GM23338 (cell line): Measurements from ENCODE around the gene UBTD1.

ENCODE experiments used
- EZH2 ChIP-seq: fragments of 200-600 bp; sonication (generic); IDR thresholded peaks from one replicate; pipeline ENCODE4 v1.8.0; 2017; ENCODE audit warnings: antibody characterized with exemption, mild to moderate bottlenecking, low read depth; ENCODE audit not compliant: unreplicated experiment
- EZH2phosphoT487 ChIP-seq: fragments of 200-600 bp; sonication (generic); IDR thresholded peaks from one replicate; pipeline ENCODE4 v1.8.1; 2018; ENCODE audit warnings: antibody characterized with exemption; ENCODE audit not compliant: unreplicated experiment
- TF ChIP-seq, protein P1 (sequence below), 2 experiments: fragments of 200-600 bp in 1 of 2; sonication (generic) in 1 of 2; conservative IDR thresholded peaks; 2 replicates each; pipeline versions ENCODE4 v1.5.1 to v1.6.1; 2016 to 2017; ENCODE audit warnings: antibody characterized with exemption in 2 of 2, low read depth in 2 of 2, mild to moderate bottlenecking in 2 of 2, moderate library complexity in 1 of 2

DNA sequence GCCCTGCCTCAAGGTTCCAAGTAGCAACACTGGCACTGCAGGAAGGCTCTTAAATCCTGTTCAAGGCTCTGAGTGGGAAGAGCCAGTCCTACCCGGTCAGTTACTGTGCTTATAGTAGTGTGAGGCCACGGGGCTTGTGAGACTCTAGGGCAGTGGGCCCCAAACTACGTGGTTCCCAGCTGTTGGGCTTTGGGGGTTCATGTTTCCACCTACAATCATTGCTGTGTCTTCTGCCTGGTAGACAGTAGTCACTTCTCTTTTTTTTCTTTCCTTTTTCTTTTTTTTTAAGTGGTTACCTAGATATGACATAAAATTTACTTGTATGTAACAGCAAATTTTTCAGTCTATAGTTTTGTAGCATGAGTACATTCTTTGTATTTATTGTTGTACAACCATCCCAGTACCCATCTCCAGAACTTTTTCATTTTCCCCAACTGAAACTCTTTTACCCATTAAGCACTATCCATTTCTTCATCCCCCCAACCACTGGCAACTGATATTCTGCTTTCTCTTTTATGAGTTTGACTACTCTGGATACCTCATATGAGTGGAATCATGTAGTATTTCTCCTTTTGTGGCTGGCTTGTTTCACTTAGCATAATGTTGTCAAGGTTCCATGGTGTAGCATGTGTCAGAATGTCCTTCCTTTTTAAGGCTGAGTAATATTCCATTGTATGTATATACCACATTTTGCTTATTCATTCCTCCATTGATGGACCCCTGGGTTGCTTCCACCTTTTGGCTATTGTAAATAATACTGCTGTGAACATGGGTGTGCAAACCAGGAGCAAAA is 7.7 kb downstream of the UBTD1 start:
- TF ChIP-seq EZH2 (no peak), EZH2phosphoT487 (no peak)
- TF ChIP-seq, protein P1, sequence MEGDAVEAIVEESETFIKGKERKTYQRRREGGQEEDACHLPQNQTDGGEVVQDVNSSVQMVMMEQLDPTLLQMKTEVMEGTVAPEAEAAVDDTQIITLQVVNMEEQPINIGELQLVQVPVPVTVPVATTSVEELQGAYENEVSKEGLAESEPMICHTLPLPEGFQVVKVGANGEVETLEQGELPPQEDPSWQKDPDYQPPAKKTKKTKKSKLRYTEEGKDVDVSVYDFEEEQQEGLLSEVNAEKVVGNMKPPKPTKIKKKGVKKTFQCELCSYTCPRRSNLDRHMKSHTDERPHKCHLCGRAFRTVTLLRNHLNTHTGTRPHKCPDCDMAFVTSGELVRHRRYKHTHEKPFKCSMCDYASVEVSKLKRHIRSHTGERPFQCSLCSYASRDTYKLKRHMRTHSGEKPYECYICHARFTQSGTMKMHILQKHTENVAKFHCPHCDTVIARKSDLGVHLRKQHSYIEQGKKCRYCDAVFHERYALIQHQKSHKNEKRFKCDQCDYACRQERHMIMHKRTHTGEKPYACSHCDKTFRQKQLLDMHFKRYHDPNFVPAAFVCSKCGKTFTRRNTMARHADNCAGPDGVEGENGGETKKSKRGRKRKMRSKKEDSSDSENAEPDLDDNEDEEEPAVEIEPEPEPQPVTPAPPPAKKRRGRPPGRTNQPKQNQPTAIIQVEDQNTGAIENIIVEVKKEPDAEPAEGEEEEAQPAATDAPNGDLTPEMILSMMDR (conservative IDR thresholded peaks at IDR 0.05; ENCODE audit: low read depth in 2 of 2), result no peak
